ENCODE results near the gene TMEM132D. TPM values are rescaled to one million over a fixed set of nuclear protein-coding genes. Genes with fewer than 3 reads are reported as not detected.

TMEM132D gene
- polyA plus RNA-seq, 1 donor from 2014 or later = 1.3 TPM

- Histone ChIP-seq H3K9me3 (ENCODE audit: low read length) (peaks cover 6% of the 10 kb centered on the region), H3K9ac (ENCODE audit: low read length) (no peak overlapping the region), H3K79me2 (replicated peaks; ENCODE audit: insufficient read depth, low read length) (no peaks in the 10 kb centered on the region), H2AFZ (ENCODE audit: low read depth, low read length) (no peak overlapping the region), H3K27me3 (ENCODE audit: insufficient read depth, low read depth, low read length) (no peaks in the 10 kb centered on the region), H3K4me2 (ENCODE audit: low read length) (no peak overlapping the region), H3K27ac (ENCODE audit: low read length) (no peak overlapping the region), H3K9me2 (ENCODE audit: insufficient read depth, low read length) (no peaks in the 10 kb centered on the region), H4K20me1 (ENCODE audit: insufficient read depth) (no peaks in the 10 kb centered on the region), H3K4me3 (ENCODE audit: low read length) (no peak overlapping the region), H3F3A (ENCODE audit: insufficient read depth, low read length, poor library complexity, severe bottlenecking) (no peaks in the 10 kb centered on the region), H3K36me3 (ENCODE audit: insufficient read depth, low read length) (no peaks in the 10 kb centered on the region)
- TF ChIP-seq RAD21 (conservative IDR thresholded peaks at IDR 0.05) = no peak
Measured at GRCh38 chr12:129604506-129604905, 299.3 kb downstream of the TMEM132D start.

GRCh38 chr12:129599406-129599805 is 304.4 kb downstream of the TMEM132D start:
- Histone ChIP-seq H3F3A (ENCODE audit: insufficient read depth, low read length, poor library complexity, severe bottlenecking) (no peaks in the 10 kb centered on the region), H3K79me2 (replicated peaks; ENCODE audit: insufficient read depth, low read length) (no peaks in the 10 kb centered on the region), H3K9ac (ENCODE audit: low read length) (no peak overlapping the region), H3K9me3 (ENCODE audit: low read length) (peaks cover 6% of the 10 kb centered on the region), H3K4me3 (ENCODE audit: low read length) (no peak overlapping the region), H3K4me2 (ENCODE audit: low read length) (no peak overlapping the region), H2AFZ (ENCODE audit: low read depth, low read length) (no peak overlapping the region), H4K20me1 (ENCODE audit: insufficient read depth) (no peaks in the 10 kb centered on the region), H3K36me3 (ENCODE audit: insufficient read depth, low read length) (no peaks in the 10 kb centered on the region), H3K9me2 (ENCODE audit: insufficient read depth, low read length) (no peaks in the 10 kb centered on the region), H3K27ac (ENCODE audit: low read length) (no peak overlapping the region), H3K27me3 (ENCODE audit: insufficient read depth, low read depth, low read length) (no peaks in the 10 kb centered on the region)
- no peak for TF ChIP-seq MXI1 (conservative IDR thresholded peaks at IDR 0.05; ENCODE audit: poor library complexity, severe bottlenecking)
- peak; percentile 31 for TF ChIP-seq EP300 (conservative IDR thresholded peaks at IDR 0.05; ENCODE audit: poor library complexity, severe bottlenecking)

DNA sequence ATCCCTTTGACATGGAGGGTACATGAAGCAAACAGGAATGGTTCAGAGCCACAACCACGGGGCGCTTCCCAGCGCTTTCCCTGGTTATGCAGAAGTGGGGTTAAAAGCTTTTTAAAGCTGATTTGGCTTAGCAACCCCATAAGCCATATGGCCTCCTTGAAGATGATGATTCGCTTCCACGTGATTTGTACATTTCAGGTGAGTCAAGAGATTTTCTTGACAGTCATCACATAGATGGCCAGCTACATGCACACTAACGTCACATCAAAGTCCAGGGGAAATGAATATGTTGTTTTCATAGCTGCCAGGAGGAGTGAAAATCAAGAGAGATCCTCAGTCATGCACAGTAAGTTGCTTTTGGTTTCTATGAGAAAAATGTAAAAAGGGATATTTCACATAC is 309.7 kb downstream of the TMEM132D start:
- Histone ChIP-seq H3K9ac (ENCODE audit: low read length) (no peak overlapping the region), H3K4me2 (ENCODE audit: low read length) (no peak overlapping the region), H3K9me2 (ENCODE audit: insufficient read depth, low read length) (no peaks in the 10 kb centered on the region), H3K36me3 (ENCODE audit: insufficient read depth, low read length) (no peaks in the 10 kb centered on the region), H3K79me2 (replicated peaks; ENCODE audit: insufficient read depth, low read length) (no peaks in the 10 kb centered on the region), H3K9me3 (ENCODE audit: low read length) (no peaks in the 10 kb centered on the region), H3K4me3 (ENCODE audit: low read length) (no peak overlapping the region), H3F3A (ENCODE audit: insufficient read depth, low read length, poor library complexity, severe bottlenecking) (no peaks in the 10 kb centered on the region), H3K27ac (ENCODE audit: low read length) (no peak overlapping the region), H3K27me3 (ENCODE audit: insufficient read depth, low read depth, low read length) (no peaks in the 10 kb centered on the region), H4K20me1 (ENCODE audit: insufficient read depth) (no peaks in the 10 kb centered on the region), H2AFZ (ENCODE audit: low read depth, low read length) (no peak overlapping the region)
- TF ChIP-seq POLR2AphosphoS5 (IDR thresholded peaks at IDR 0.05) (peak; percentile 13), RAD21 (conservative IDR thresholded peaks at IDR 0.05) (no peak)

DNA sequence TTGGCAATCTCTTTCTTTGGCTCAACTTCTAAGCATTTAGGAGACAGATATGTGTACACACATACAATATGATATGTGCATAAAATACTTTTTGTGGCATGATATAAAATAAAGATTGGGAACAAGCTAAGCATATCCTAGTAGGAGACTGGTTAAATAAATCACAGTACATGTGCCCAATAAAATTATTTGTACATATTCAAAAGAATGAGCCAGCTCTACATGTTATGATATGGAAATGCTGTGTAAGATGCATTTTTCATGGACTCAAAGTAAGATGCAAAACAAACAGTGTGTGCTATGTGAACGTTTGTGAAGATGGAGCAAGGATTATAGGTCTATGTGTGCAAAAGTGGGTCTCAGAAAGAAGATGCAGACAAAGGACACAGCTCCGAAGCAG is 311.4 kb downstream of the TMEM132D start:
- no peaks in the 10 kb centered on the region for H3F3A ChIP-seq (ENCODE audit: insufficient read depth, low read length, poor library complexity, severe bottlenecking)
- H3K36me3 ChIP-seq (ENCODE audit: insufficient read depth, low read length) = no peaks in the 10 kb centered on the region
- no peaks in the 10 kb centered on the region for H3K9me2 ChIP-seq (ENCODE audit: insufficient read depth, low read length)
- no peak overlapping the region for H3K4me2 ChIP-seq (ENCODE audit: low read length)
- H3K27ac ChIP-seq (ENCODE audit: low read length) = no peak overlapping the region
- H3K4me3 ChIP-seq (ENCODE audit: low read length) = no peak overlapping the region
- no peak for TF ChIP-seq EP300 (conservative IDR thresholded peaks at IDR 0.05; ENCODE audit: poor library complexity, severe bottlenecking)
- TF ChIP-seq REST (IDR thresholded peaks at IDR 0.05; ENCODE audit: borderline replicate concordance) = no peak
- TF ChIP-seq POLR2AphosphoS5 (IDR thresholded peaks at IDR 0.05) = no peak
- TF ChIP-seq EZH2 (IDR thresholded peaks at IDR 0.05; ENCODE audit: borderline replicate concordance, insufficient read depth, low read length, poor library complexity, severe bottlenecking) = no peak
- no peak for TF ChIP-seq RAD21 (conservative IDR thresholded peaks at IDR 0.05)
- TF ChIP-seq MXI1 (conservative IDR thresholded peaks at IDR 0.05; ENCODE audit: poor library complexity, severe bottlenecking) = no peak
- no peak for TF ChIP-seq SMC3 (conservative IDR thresholded peaks at IDR 0.05; ENCODE audit: poor library complexity)
- TF ChIP-seq, protein P1, sequence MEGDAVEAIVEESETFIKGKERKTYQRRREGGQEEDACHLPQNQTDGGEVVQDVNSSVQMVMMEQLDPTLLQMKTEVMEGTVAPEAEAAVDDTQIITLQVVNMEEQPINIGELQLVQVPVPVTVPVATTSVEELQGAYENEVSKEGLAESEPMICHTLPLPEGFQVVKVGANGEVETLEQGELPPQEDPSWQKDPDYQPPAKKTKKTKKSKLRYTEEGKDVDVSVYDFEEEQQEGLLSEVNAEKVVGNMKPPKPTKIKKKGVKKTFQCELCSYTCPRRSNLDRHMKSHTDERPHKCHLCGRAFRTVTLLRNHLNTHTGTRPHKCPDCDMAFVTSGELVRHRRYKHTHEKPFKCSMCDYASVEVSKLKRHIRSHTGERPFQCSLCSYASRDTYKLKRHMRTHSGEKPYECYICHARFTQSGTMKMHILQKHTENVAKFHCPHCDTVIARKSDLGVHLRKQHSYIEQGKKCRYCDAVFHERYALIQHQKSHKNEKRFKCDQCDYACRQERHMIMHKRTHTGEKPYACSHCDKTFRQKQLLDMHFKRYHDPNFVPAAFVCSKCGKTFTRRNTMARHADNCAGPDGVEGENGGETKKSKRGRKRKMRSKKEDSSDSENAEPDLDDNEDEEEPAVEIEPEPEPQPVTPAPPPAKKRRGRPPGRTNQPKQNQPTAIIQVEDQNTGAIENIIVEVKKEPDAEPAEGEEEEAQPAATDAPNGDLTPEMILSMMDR (IDR thresholded peaks at IDR 0.05; ENCODE audit: poor library complexity, severe bottlenecking) = no peak
- TF ChIP-seq TAF1 (IDR thresholded peaks at IDR 0.05; ENCODE audit: low read depth) = no peak
- H3K27me3 ChIP-seq (ENCODE audit: insufficient read depth, low read depth, low read length) = no peaks in the 10 kb centered on the region
- H2AFZ ChIP-seq (ENCODE audit: low read depth, low read length) = no peak overlapping the region
- no peaks in the 10 kb centered on the region for H4K20me1 ChIP-seq (ENCODE audit: insufficient read depth)
- no peaks in the 10 kb centered on the region for H3K9me3 ChIP-seq (ENCODE audit: low read length)
- no peaks in the 10 kb centered on the region for H3K79me2 ChIP-seq (replicated peaks; ENCODE audit: insufficient read depth, low read length)
- H3K9ac ChIP-seq (ENCODE audit: low read length) = no peak overlapping the region

Measured in neural cell (in vitro differentiated cells).